Activated CD4-positive, alpha-beta T cell treated with anti-CD3 and anti-CD28 coated beads, Interleukin-2, amount 50 U/mL, for 24 hours (primary cell): ENCODE measurements around the gene KARS1.

Source experiments
- DNase-seq, 2 donors: peaks; one replicate each; pipeline ENCODE4 v3.0.0-alpha.2; 2020; ENCODE audit warnings: low read depth in 1 of 2, low spot score in 1 of 2

The KARS1 gene

DNA sequence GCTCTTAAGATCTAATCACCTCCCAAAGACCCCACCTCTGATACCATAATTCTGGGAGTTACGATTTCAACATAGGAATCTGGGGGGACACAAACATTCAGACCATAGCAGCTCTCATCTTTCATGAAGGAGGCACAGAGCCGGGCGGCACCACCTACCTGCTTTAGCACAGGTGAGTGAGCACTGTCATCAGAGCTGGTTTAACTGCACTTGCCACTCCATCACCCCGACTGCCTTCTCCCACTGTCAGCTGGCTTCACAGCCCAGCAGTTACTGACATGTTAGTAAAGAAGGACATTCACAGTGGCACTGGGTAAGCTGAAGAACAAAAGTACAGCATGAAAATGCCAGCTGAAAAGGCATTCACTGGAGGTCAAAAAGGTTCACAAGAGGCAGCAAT lies 58.7 kb downstream of the KARS1 start:
- no peak for DNase-seq

DNA sequence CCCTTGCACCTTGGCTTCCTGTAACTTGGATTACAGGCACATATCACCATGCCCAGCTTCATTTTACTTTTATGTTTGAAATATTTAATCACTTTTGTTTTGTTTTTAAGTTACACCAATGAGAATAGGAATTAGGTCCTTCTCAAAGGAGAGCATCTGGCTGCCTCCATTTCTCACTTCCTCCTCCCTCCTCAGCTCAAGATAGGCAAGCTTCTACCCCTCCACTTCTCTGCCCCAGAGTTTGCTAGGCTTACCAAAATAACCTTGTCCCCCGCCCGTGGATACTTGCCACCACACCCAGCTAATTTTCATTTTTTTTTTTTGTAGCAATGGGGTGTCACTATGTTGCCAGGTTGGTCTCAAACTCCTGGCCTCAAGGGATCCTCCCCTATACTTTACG lies 63.4 kb downstream of the KARS1 start:
- DNase-seq = no peak

DNA sequence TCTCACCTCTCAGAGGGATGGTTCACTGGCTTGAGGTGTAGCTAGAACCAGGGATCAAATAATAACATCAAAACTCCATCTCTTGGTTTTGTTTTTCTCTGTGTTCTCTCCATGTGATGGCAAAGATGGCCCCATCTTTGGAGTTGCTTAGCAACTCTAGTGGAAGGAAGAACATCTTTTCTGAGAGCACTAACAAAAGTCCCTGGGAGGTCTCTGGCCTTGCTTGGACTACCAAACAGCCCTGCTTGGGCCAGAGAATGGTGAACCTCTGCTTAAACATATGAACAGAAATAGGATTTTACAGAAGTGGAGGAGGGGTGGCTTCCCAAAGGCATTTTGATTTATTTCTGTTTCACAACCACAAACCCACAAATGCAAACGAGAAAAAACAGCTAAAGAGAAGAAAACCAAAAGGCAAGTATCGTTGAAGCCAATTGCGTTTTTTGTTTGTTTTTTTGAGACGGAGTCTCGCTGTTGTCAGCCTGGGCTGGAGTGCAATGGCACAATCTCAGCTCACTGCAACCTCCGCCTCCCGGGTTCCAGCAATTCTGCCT lies 68.1 kb downstream of the KARS1 start:
- no peak for DNase-seq

DNA sequence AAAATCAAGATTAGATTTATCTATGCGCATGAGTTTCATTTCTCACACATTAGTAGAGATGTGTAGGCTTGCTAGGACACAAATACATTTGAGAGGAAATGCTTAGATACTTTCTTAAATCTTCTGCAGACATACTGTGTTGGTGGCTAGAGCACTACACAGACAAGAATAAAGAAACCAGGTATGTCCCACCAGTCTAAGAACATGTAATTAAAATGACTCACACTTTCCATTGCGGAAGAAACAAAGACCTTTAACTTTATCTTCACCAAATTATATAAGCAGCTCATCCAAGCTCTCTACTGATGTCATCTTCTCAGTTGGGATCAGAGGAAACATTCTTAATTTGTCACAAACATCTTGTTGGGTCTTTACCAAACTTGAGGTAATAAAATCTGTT lies 68.7 kb downstream of the KARS1 start:
- DNase-seq = no peak

DNA sequence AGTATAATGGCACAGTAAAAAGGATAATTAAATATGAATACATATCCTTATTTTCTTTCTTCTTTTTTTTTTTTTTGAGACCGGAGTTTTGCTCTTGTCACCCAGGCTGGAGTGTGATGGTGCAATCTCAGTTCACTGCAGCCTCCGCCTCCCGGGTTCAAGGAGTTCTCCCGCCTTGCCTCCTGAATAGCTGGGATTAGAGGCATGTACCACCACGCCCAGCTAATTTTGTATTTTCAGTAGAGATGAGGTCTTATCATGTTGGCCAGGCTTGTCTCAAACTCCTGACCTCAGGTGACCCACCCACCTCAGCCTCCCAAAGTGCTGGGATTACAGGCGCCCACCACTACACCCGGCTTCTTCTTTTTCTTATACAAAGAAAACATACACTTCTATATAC lies 69.3 kb downstream of the KARS1 start:
- no peak for DNase-seq
